Glutamatergic neuron (in vitro differentiated cells): ENCODE measurements around the gene JCAD. TPM values are rescaled to one million over a fixed set of nuclear protein-coding genes. Genes with fewer than 3 reads are reported as not detected.

Source experiments
- DNase-seq: peaks from one replicate; pipeline ENCODE4 v3.0.0; 2022
- H3K27ac Mint-ChIP-seq: one replicate; pipeline ENCODE4 v1.8.0; 2020; ENCODE audit warnings: mild to moderate bottlenecking, mixed read lengths, inconsistent platforms; ENCODE audit not compliant: unreplicated experiment
- H3K27me3 Mint-ChIP-seq: one replicate; pipeline ENCODE4 v1.8.0; 2020; ENCODE audit warnings: mild to moderate bottlenecking, moderate library complexity, mixed read lengths, inconsistent platforms; ENCODE audit not compliant: unreplicated experiment
- H3K36me3 Mint-ChIP-seq: one replicate; pipeline ENCODE4 v1.8.0; 2020; ENCODE audit warnings: mild to moderate bottlenecking, mixed read lengths, inconsistent platforms; ENCODE audit not compliant: unreplicated experiment
- H3K4me1 Mint-ChIP-seq: one replicate; pipeline ENCODE4 v1.8.0; 2020; ENCODE audit warnings: mild to moderate bottlenecking, low read depth, mixed read lengths, inconsistent platforms; ENCODE audit not compliant: unreplicated experiment
- H3K4me3 Mint-ChIP-seq: one replicate; pipeline ENCODE4 v1.8.0; 2020; ENCODE audit warnings: mild to moderate bottlenecking, mixed read lengths, inconsistent platforms; ENCODE audit not compliant: unreplicated experiment
- H3K9me3 Mint-ChIP-seq: one replicate; pipeline ENCODE4 v1.8.0; 2020; ENCODE audit warnings: mild to moderate bottlenecking, moderate library complexity, mixed read lengths, inconsistent platforms; ENCODE audit not compliant: unreplicated experiment
- CTCF ChIP-seq: fragments of 200-600 bp; sonication (generic); IDR thresholded peaks from one replicate; pipeline ENCODE4 v1.5.0; 2021; ENCODE audit not compliant: partially characterized antibody, unreplicated experiment
- total RNA-seq: library from RNA; stranded (reverse); fragmentation: NEBNext Ultra II Directional; extraction: Animal tissue kit (Norgen Biotek cat#: 25700); gene quantifications from one replicate; pipeline ENCODE4 v1.2.1, GENCODE V29; 2021; ENCODE audit not compliant: unreplicated experiment

Gene JCAD
- total RNA-seq, 1 donor from 2014 or later: 0.32 TPM

DNA sequence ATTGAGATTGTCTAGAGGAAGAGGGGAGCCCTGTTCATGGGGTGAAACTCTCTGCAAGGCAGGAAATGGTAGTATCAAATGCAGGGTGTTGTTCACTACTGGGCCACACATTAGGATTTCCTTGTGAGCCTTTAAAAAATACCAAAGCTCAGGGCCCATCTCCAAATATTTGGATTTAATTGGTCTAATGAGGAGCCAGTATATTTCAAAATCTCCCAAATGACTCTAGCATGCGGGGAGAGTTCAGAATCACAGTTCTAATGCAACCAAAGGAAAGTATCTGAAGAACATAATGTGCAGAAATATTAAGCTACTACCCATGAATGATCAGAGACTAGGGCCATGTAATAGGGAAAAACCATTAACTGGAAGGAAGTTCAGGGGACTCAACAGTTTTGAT is 27.3 kb downstream of the JCAD start:
- H3K4me1 Mint-ChIP-seq: no peaks in the 10 kb centered on the region
- no peak for TF ChIP-seq CTCF
- H3K9me3 Mint-ChIP-seq: peaks cover 3% of the 10 kb centered on the region
- H3K4me3 Mint-ChIP-seq: no peak overlapping the region
- no peaks in the 10 kb centered on the region for H3K27me3 Mint-ChIP-seq
- no peak overlapping the region for H3K27ac Mint-ChIP-seq
- no peak for DNase-seq
- H3K36me3 Mint-ChIP-seq: no peaks in the 10 kb centered on the region

DNA sequence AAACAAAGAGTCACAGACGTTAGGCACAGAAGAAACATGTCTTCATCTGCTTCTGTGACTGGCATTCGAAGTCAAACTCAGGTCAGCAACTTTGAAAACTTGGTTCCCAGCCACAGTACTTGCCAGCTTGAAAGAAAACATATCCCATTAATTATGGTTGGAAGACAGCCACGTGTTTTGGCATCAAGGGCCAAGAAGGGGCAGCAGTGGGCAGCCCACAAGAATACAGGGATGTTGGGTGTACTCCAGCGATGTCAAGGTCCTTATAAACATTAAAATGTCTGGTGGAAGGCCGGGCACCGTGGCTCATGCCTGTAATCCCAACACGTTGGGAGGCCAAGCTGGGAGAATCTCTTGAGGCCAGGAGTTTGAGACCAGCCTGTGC is 29.5 kb downstream of the JCAD start:
- Mint-ChIP-seq H3K9me3 (peaks cover 3% of the 10 kb centered on the region), H3K4me1 (no peaks in the 10 kb centered on the region), H3K27me3 (no peaks in the 10 kb centered on the region), H3K36me3 (no peaks in the 10 kb centered on the region), H3K27ac (no peak overlapping the region), H3K4me3 (no peak overlapping the region)
- TF ChIP-seq CTCF: no peak
- DNase-seq: no peak

DNA sequence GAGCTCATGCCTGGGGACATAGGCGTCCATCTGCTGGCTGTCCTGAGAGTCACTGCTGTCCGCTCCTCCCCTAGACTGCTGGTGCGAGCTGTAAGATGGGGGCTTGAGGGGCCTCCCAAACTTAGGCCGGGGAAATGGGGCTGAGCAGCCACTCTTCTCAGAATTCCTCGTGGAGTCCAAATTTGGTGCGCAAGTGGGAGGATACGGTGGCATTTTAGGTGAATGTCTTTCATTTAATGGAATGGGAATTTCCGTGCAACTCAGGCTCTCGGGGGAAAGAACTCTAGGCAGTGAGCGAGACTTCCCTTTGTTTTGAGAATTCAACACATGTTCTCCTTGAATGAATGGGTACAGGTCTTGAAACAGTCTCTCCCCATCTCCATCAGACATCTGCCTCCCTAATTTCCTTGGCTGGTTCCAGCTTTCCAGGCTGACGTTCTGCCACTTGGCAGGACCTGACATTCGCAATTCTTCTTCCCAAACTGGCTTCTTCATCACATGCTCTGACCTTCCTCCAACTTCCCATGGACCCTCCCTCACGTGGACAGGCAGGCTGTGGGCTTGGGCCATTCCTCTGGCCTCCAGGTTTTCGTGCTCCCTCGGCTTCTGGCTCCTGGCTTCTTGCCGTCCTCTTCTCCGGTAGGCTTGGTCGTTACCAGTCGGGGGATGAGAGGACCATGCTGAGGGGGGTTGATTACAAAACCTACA is 30.1 kb downstream of the JCAD start:
- Mint-ChIP-seq H3K36me3 (no peaks in the 10 kb centered on the region), H3K4me1 (no peaks in the 10 kb centered on the region)
- no peak for TF ChIP-seq CTCF

DNA sequence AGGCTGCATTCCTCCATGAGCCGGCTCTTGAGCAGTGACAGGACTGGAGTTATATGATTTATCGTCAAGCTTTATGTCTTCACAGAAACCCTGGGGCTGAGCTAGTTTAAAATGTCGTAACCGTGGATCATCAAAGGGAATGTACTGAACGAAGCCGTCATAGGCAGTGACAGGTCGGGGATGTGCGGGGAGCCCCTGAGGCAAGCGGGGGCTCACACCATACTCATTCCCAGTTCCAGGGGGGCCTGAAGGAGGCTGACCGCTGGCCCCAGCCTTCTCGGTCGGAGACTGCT is 30.7 kb downstream of the JCAD start:
- DNase-seq: no peak
- Mint-ChIP-seq H3K4me3 (no peak overlapping the region), H3K9me3 (peaks cover 4% of the 10 kb centered on the region), H3K36me3 (no peaks in the 10 kb centered on the region), H3K4me1 (no peaks in the 10 kb centered on the region), H3K27me3 (peaks cover 1% of the 10 kb centered on the region), H3K27ac (no peak overlapping the region)
- no peak for TF ChIP-seq CTCF

More for the DNA sequence above, 30.1 kb downstream of the JCAD start:
- H3K4me3 Mint-ChIP-seq: no peak overlapping the region
- peaks cover 3% of the 10 kb centered on the region for H3K9me3 Mint-ChIP-seq
- H3K27ac Mint-ChIP-seq: no peak overlapping the region
- no peak for DNase-seq
- H3K27me3 Mint-ChIP-seq: no peaks in the 10 kb centered on the region

DNA sequence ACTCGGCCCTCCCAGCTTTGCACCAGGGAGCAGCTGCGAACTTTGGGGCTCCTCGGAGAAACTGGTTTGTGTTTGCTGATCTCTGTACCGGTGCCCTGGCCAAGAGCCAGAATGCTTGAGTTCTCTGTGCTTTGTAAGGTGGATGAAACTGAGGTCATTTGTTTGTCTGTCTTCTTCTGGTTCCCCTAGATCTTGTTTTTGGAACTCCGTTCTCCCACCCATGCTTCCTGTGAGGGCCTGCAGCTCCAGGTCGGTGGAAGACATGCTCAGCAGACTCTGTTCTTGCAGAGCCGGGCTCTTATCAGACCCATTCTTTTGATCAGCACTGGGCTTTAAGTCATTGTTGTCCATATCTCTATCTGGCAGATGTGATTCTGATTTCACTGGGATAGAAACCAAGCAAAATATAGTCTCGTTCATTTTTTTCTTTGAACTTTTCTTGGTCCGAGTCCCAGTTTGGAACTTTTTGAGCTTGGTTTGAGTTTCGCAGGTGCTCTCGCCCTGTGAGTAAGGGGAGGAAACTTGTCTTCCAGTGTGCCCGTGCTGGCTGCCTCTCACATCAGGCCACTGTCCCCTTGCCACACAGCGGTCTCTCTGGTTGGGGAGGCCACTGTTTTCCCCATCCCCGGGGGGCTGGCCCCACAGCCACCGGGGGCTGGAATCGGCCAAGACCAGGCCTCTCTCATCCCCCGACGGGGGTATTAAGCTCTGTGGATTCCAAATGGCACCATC is 31.2 kb downstream of the JCAD start:
- TF ChIP-seq CTCF: no peak
- Mint-ChIP-seq H3K36me3 (no peaks in the 10 kb centered on the region), H3K9me3 (peaks cover 4% of the 10 kb centered on the region), H3K4me1 (no peaks in the 10 kb centered on the region), H3K4me3 (no peak overlapping the region), H3K27me3 (peaks cover 1% of the 10 kb centered on the region), H3K27ac (no peak overlapping the region)
- no peak for DNase-seq
